ENCODE measurements around the gene WDR41.

- TF ChIP-seq CTCF (IDR thresholded peaks at IDR 0.05): peak; percentile 86 to 97 (median 93)
- peak; percentile 42 to 70 for TF ChIP-seq POLR2A (IDR thresholded peaks at IDR 0.05)
These were observed at the start of gene WDR41 for GRCh38 chr5:77491783-77492652.
